GM12878 (cell line): ENCODE measurements around the gene IL6R.

ENCODE experiments used
- BCL11A ChIP-seq: IDR thresholded peaks from 2 replicates; pipeline ENCODE4 v1.6.1; 2011; ENCODE audit warnings: low read depth, low read length
- CEBPB ChIP-seq, 2 experiments: fragments of 150-350 bp in 1 of 2; IDR thresholded peaks; 2 replicates each; pipeline ENCODE4 v1.6.1; 2012 to 2014; ENCODE audit warnings: low read depth in 2 of 2, low read length in 2 of 2, borderline replicate concordance in 1 of 2, inconsistent platforms in 1 of 2
- CHD2 ChIP-seq: IDR thresholded peaks from 2 replicates; pipeline ENCODE4 v1.6.1; 2011; ENCODE audit warnings: low read depth, low read length, improper control_type of control experiment, borderline replicate concordance
- CREM ChIP-seq: IDR thresholded peaks from 2 replicates; pipeline ENCODE4 v1.6.1; 2014; ENCODE audit warnings: antibody characterized with exemption, low read depth
- JUNB ChIP-seq: IDR thresholded peaks from 2 replicates; pipeline ENCODE4 v1.6.1; 2016; ENCODE audit warnings: antibody characterized with exemption, mild to moderate bottlenecking
- RCOR1 ChIP-seq: conservative IDR thresholded peaks from 2 replicates; pipeline ENCODE4 v1.6.1; 2012; ENCODE audit warnings: low read depth, low read length, improper control_type of control experiment
- SIX5 ChIP-seq: IDR thresholded peaks from 2 replicates; pipeline ENCODE4 v1.6.1; 2011; ENCODE audit warnings: mild to moderate bottlenecking, low read depth, low read length, moderate library complexity; ENCODE audit not compliant: severe bottlenecking
- TCF7 ChIP-seq: IDR thresholded peaks from 2 replicates; pipeline ENCODE4 v1.6.1; 2014; ENCODE audit warnings: antibody characterized with exemption, borderline replicate concordance
- TF ChIP-seq, protein P1 (sequence below): IDR thresholded peaks from 2 replicates; pipeline ENCODE4 v1.6.1; 2012; ENCODE audit warnings: mild to moderate bottlenecking, low read depth, low read length
- TF ChIP-seq, protein P2 (sequence below), 3 experiments: IDR thresholded peaks in 2 of 3; conservative IDR thresholded peaks in 1 of 3; 2 replicates each; pipeline ENCODE4 v1.5.1; 2011; ENCODE audit warnings: low read depth in 3 of 3, low read length in 3 of 3, mild to moderate bottlenecking in 3 of 3, control low read depth in 2 of 3, moderate library complexity in 2 of 3, inconsistent platforms in 1 of 3, mixed read lengths in 1 of 3; ENCODE audit not compliant: control insufficient read depth in 2 of 3, insufficient read depth in 1 of 3; ENCODE audit errors: extremely low read depth in 1 of 3
- TF ChIP-seq, protein P3 (sequence below): IDR thresholded peaks from 2 replicates; pipeline ENCODE4 v1.6.1; 2011; ENCODE audit warnings: low read depth, mild to moderate bottlenecking, low read length, moderate library complexity, borderline replicate concordance; ENCODE audit errors: extremely low read depth
- TF ChIP-seq, protein P4 (sequence below): fragments of 450-650 bp; IDR thresholded peaks from 2 replicates; pipeline ENCODE4 v1.6.1; 2014; ENCODE audit warnings: mild to moderate bottlenecking

DNA sequence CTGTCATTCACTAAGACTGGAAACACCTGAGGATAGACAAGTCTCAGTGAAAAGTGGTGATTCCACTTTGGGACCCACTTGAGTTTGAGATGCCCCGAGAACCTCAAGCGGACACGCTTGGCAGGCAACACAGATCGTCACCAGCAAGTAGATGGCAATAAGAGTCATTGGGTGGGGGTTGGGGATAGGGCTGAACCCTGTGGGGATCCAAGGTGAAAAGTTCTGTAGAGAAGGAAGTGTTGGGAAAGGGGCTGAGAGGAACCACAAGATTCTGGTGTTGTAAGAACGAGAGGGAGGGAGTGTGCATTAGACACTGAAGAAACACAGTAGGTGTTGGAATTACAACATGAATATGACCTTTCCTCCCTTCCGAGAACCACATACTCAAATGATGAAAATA lies 51.5 kb downstream of the IL6R start:
- TF ChIP-seq TCF7 (no peak), CEBPB (IDR thresholded peaks at IDR 0.05; ENCODE audit: borderline replicate concordance in 1 of 2, low read depth in 2 of 2, low read length in 2 of 2) (no peak), JUNB (no peak), CHD2 (no peak), RCOR1 (no peak), SIX5 (no peak), CREM (no peak), BCL11A (no peak)
- TF ChIP-seq, protein P1, sequence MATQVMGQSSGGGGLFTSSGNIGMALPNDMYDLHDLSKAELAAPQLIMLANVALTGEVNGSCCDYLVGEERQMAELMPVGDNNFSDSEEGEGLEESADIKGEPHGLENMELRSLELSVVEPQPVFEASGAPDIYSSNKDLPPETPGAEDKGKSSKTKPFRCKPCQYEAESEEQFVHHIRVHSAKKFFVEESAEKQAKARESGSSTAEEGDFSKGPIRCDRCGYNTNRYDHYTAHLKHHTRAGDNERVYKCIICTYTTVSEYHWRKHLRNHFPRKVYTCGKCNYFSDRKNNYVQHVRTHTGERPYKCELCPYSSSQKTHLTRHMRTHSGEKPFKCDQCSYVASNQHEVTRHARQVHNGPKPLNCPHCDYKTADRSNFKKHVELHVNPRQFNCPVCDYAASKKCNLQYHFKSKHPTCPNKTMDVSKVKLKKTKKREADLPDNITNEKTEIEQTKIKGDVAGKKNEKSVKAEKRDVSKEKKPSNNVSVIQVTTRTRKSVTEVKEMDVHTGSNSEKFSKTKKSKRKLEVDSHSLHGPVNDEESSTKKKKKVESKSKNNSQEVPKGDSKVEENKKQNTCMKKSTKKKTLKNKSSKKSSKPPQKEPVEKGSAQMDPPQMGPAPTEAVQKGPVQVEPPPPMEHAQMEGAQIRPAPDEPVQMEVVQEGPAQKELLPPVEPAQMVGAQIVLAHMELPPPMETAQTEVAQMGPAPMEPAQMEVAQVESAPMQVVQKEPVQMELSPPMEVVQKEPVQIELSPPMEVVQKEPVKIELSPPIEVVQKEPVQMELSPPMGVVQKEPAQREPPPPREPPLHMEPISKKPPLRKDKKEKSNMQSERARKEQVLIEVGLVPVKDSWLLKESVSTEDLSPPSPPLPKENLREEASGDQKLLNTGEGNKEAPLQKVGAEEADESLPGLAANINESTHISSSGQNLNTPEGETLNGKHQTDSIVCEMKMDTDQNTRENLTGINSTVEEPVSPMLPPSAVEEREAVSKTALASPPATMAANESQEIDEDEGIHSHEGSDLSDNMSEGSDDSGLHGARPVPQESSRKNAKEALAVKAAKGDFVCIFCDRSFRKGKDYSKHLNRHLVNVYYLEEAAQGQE = no peak
- TF ChIP-seq, protein P2, sequence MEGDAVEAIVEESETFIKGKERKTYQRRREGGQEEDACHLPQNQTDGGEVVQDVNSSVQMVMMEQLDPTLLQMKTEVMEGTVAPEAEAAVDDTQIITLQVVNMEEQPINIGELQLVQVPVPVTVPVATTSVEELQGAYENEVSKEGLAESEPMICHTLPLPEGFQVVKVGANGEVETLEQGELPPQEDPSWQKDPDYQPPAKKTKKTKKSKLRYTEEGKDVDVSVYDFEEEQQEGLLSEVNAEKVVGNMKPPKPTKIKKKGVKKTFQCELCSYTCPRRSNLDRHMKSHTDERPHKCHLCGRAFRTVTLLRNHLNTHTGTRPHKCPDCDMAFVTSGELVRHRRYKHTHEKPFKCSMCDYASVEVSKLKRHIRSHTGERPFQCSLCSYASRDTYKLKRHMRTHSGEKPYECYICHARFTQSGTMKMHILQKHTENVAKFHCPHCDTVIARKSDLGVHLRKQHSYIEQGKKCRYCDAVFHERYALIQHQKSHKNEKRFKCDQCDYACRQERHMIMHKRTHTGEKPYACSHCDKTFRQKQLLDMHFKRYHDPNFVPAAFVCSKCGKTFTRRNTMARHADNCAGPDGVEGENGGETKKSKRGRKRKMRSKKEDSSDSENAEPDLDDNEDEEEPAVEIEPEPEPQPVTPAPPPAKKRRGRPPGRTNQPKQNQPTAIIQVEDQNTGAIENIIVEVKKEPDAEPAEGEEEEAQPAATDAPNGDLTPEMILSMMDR (IDR thresholded peaks at IDR 0.05 in 2 of 3, conservative IDR thresholded peaks at IDR 0.05 in 1 of 3; ENCODE audit: control insufficient read depth in 2 of 3, extremely low read depth in 1 of 3, insufficient read depth in 1 of 3, low read depth in 3 of 3, low read length in 3 of 3) = no peak
- TF ChIP-seq, protein P3, sequence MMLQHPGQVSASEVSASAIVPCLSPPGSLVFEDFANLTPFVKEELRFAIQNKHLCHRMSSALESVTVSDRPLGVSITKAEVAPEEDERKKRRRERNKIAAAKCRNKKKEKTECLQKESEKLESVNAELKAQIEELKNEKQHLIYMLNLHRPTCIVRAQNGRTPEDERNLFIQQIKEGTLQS = no peak
- TF ChIP-seq, protein P4, sequence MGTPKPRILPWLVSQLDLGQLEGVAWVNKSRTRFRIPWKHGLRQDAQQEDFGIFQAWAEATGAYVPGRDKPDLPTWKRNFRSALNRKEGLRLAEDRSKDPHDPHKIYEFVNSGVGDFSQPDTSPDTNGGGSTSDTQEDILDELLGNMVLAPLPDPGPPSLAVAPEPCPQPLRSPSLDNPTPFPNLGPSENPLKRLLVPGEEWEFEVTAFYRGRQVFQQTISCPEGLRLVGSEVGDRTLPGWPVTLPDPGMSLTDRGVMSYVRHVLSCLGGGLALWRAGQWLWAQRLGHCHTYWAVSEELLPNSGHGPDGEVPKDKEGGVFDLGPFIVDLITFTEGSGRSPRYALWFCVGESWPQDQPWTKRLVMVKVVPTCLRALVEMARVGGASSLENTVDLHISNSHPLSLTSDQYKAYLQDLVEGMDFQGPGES = no peak
